OCI-LY7 (cell line): ENCODE data around the gene GADD45A. TPM values are rescaled to one million over a fixed set of nuclear protein-coding genes. Genes with fewer than 3 reads are reported as not detected.

Experiments used
- BruUV-seq: library from RNA; stranded (reverse); fragments of 400-500 nt; replicated peaks from 2 replicates; lab custom pipeline; 2021; lab: Mats Ljungman, UMichigan
- CTCF ChIA-PET: fragments of 300-600 bp; sonication (Branson Sonifier 250); formaldehyde crosslinking; loops from one replicate; lab custom pipeline; 2022; ENCODE audit warnings: antibody characterized with exemption; ENCODE audit not compliant: unreplicated experiment; lab: Charles Lee
- POLR2A ChIA-PET: fragments of 300-600 bp; sonication (Branson Sonifier 250); formaldehyde crosslinking; loops from one replicate; lab custom pipeline; 2022; ENCODE audit warnings: antibody characterized with exemption; lab: Charles Lee
- DNase-seq: peaks from one replicate; pipeline ENCODE4 v3.0.0-alpha.2; 2015; ENCODE audit warnings: low spot score
- H2AFZ ChIP-seq: fragments of 200-600 bp; sonication (generic), shearing (Covaris generic); 2 replicates; pipeline ENCODE4 v1.6.1; 2014; ENCODE audit warnings: mild to moderate bottlenecking, antibody characterized with exemption, low read length, moderate library complexity
- H3K27ac ChIP-seq: fragments of 200-600 bp; sonication (generic); 2 replicates; pipeline ENCODE4 v1.5.1; 2014; ENCODE audit warnings: mixed run types, low read depth, mild to moderate bottlenecking, moderate library complexity, low read length, inconsistent platforms; ENCODE audit not compliant: poor library complexity, severe bottlenecking
- H3K36me3 ChIP-seq: fragments of 200-600 bp; sonication (generic); 2 replicates; pipeline ENCODE4 v1.6.1; 2014; ENCODE audit warnings: mild to moderate bottlenecking, antibody characterized with exemption, low read length, moderate library complexity, mixed read lengths; ENCODE audit not compliant: insufficient read depth
- H3K4me1 ChIP-seq: fragments of 200-600 bp; sonication (generic); 2 replicates; pipeline ENCODE4 v1.5.1; 2014; ENCODE audit warnings: mild to moderate bottlenecking, low read length; ENCODE audit not compliant: insufficient read depth, poor library complexity, severe bottlenecking
- H3K4me2 ChIP-seq: fragments of 200-600 bp; sonication (generic); 2 replicates; pipeline ENCODE4 v1.6.1; 2014; ENCODE audit warnings: mild to moderate bottlenecking, low read length
- H3K4me3 ChIP-seq: fragments of 200-600 bp; sonication (generic); 2 replicates; pipeline ENCODE4 v1.5.1; 2014; ENCODE audit warnings: mild to moderate bottlenecking, low read depth, low read length; ENCODE audit not compliant: poor library complexity, severe bottlenecking
- H3K79me2 ChIP-seq: fragments of 200-600 bp; sonication (generic); 2 replicates; pipeline ENCODE4 v1.6.1; 2016; ENCODE audit warnings: low read depth, mild to moderate bottlenecking, low read length, moderate library complexity, mixed read lengths; ENCODE audit not compliant: insufficient read depth
- H3K9me2 ChIP-seq: fragments of 200-600 bp; sonication (generic); 2 replicates; pipeline ENCODE4 v1.6.1; 2016; ENCODE audit warnings: mild to moderate bottlenecking, low read length, mixed read lengths; ENCODE audit not compliant: insufficient read depth
- H3K9me3 ChIP-seq: fragments of 200-600 bp; sonication (generic); 2 replicates; pipeline ENCODE4 v1.6.1; 2014; ENCODE audit warnings: mild to moderate bottlenecking, mixed run types, low read length, mixed read lengths
- H4K20me1 ChIP-seq: fragments of 200-600 bp; sonication (generic); 2 replicates; pipeline ENCODE4 v1.6.1; 2014; ENCODE audit warnings: mild to moderate bottlenecking, antibody characterized with exemption, low read length, moderate library complexity, mixed read lengths; ENCODE audit not compliant: insufficient read depth
- EZH2phosphoT487 ChIP-seq: fragments of 200-600 bp; sonication (generic); IDR thresholded peaks from 2 replicates; pipeline ENCODE4 v1.6.1; 2018; ENCODE audit warnings: low read depth, borderline replicate concordance, mild to moderate bottlenecking, mixed run types, antibody characterized with exemption, low read length, moderate library complexity, mixed read lengths
- intact Hi-C: fragments of 100-400 bp; cut with micrococcal nuclease; formaldehyde crosslinking; loops from one replicate; pipeline ENCODE4 v1.10.0; 2022; ENCODE audit not compliant: unreplicated experiment
- total RNA-seq, 2 experiments: library from RNA; depleted of rRNA in 1 of 2; stranded (reverse); fragments of >200 nt in 1 of 2; shearing (Covaris generic) in 1 of 2; gene quantifications; 2 replicates each; pipeline ENCODE4 v1.2.3, GENCODE V29; 2014 to 2022
- TF ChIP-seq, protein P1 (sequence below): fragments of 200-600 bp; sonication (generic); conservative IDR thresholded peaks from 2 replicates; pipeline ENCODE4 v1.5.1; 2014; ENCODE audit warnings: mild to moderate bottlenecking, antibody characterized with exemption, low read length, moderate library complexity, mixed read lengths

The GADD45A gene
- total RNA-seq, 2 experiments from 2014 or later, result 46.8 to 48.6 TPM

- Histone ChIP-seq H3K27ac (peak overlapping the region; percentile 85), H3K79me2 (no peaks in the 10 kb centered on the region), H3K9me2 (no peaks in the 10 kb centered on the region), H2AFZ (peak overlapping the region; percentile 85; the same call in 1 of the 2 replicates), H3K4me3 (no peak overlapping the region), H3K9me3 (no peaks in the 10 kb centered on the region), H3K36me3 (no peaks in the 10 kb centered on the region), H4K20me1 (no peaks in the 10 kb centered on the region), H3K4me2 (peak overlapping the region; percentile 68; the same call in 1 of the 2 replicates), H3K4me1 (peaks cover 48% of the 10 kb centered on the region)
- no peak for DNase-seq
- no peak for TF ChIP-seq EZH2phosphoT487
- TF ChIP-seq, protein P1, sequence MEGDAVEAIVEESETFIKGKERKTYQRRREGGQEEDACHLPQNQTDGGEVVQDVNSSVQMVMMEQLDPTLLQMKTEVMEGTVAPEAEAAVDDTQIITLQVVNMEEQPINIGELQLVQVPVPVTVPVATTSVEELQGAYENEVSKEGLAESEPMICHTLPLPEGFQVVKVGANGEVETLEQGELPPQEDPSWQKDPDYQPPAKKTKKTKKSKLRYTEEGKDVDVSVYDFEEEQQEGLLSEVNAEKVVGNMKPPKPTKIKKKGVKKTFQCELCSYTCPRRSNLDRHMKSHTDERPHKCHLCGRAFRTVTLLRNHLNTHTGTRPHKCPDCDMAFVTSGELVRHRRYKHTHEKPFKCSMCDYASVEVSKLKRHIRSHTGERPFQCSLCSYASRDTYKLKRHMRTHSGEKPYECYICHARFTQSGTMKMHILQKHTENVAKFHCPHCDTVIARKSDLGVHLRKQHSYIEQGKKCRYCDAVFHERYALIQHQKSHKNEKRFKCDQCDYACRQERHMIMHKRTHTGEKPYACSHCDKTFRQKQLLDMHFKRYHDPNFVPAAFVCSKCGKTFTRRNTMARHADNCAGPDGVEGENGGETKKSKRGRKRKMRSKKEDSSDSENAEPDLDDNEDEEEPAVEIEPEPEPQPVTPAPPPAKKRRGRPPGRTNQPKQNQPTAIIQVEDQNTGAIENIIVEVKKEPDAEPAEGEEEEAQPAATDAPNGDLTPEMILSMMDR, result no peak
- CTCF ChIA-PET, result interaction anchor here (1.4 to 1.7 kb wide), 2 partner anchors 11 to 86 kb away, joined by 5 to 10 read pairs; partner anchors contain the start of gene GADD45A
- BruUV-seq, result no TSS peak
- POLR2A ChIA-PET, result interaction anchor here (0.8 to 5.4 kb wide), 15 partner anchors 10 to 244 kb away, joined by 3 to 89 read pairs (median 5); partner anchors contain the start of gene GADD45A
- intact Hi-C loops, result loop anchor here (2.0 kb wide), 1 partner anchor 63 kb away; no protein-coding TSS in a partner anchor
These were observed 11.4 kb upstream of the GADD45A start for GRCh38 chr1:67673468-67674201.

- POLR2A ChIA-PET, result interaction anchor here (0.7 to 5.4 kb wide), 17 partner anchors 11 to 821 kb away, joined by 3 to 89 read pairs (median 3); partner anchors contain the start of gene GADD45A
- H3K27ac ChIP-seq, result peak overlapping the region; percentile 85
- no peaks in the 10 kb centered on the region for H3K79me2 ChIP-seq
- no peaks in the 10 kb centered on the region for H4K20me1 ChIP-seq
- H2AFZ ChIP-seq, result peak overlapping the region; percentile 85
- H3K36me3 ChIP-seq, result no peaks in the 10 kb centered on the region
- intact Hi-C loops, result loop anchor here (1.0 to 2.0 kb wide), 2 partner anchors 9 to 62 kb away; no protein-coding TSS in a partner anchor
- H3K4me3 ChIP-seq, result peak overlapping the region; percentile 20
- no peaks in the 10 kb centered on the region for H3K9me2 ChIP-seq
- peaks cover 48% of the 10 kb centered on the region for H3K4me1 ChIP-seq
- CTCF ChIA-PET, result interaction anchor here (1.4 to 1.7 kb wide), 2 partner anchors 10 to 86 kb away, joined by 5 to 10 read pairs; partner anchors contain the start of gene GADD45A
- H3K4me2 ChIP-seq, result peak overlapping the region; percentile 68
- no TSS peak for BruUV-seq
- TF ChIP-seq, protein P1, result no peak
- TF ChIP-seq EZH2phosphoT487, result no peak
- H3K9me3 ChIP-seq, result no peaks in the 10 kb centered on the region
- DNase-seq, result peak; percentile 77
These were observed 10.6 kb upstream of the GADD45A start for GRCh38 chr1:67674260-67675011.
